HepG2 (cell line): ENCODE results near the gene PRSS8. TPM values are rescaled to one million over a fixed set of nuclear protein-coding genes. Genes with fewer than 3 reads are reported as not detected.

Source experiments
- AFF4 ChIP-seq: sonication (generic); formaldehyde crosslinking; IDR thresholded peaks from 2 replicates; pipeline ENCODE4 v1.4.0; 2020; ENCODE audit warnings: missing genetic modification reagents
- AGO1 ChIP-seq: fragments of 200-400 bp; formaldehyde crosslinking; IDR thresholded peaks from 2 replicates; pipeline ENCODE4 v1.6.1; 2017; ENCODE audit warnings: mild to moderate bottlenecking, low read depth, low read length, moderate library complexity; ENCODE audit not compliant: poor library complexity, severe bottlenecking
- BCL6 ChIP-seq: IDR thresholded peaks from 2 replicates; pipeline ENCODE4 v1.6.1; 2016; ENCODE audit warnings: missing genetic modification reagents, missing compliant biosample characterization
- EED ChIP-seq: sonication (generic); formaldehyde crosslinking; IDR thresholded peaks from 2 replicates; pipeline ENCODE4 v1.5.0; 2020; ENCODE audit warnings: mild to moderate bottlenecking, missing genetic modification reagents
- FOSL2 ChIP-seq: sonication (generic); formaldehyde crosslinking; IDR thresholded peaks from 2 replicates; pipeline ENCODE4 v1.4.0; 2020; ENCODE audit warnings: missing genetic modification reagents
- FOXA1 ChIP-seq, 2 experiments: fragments of 450-650 bp in 1 of 2; sonication (generic) in 1 of 2; formaldehyde crosslinking in 1 of 2; IDR thresholded peaks; 2 replicates each; pipeline versions ENCODE4 v1.4.0 to v1.6.1; 2016 to 2020; ENCODE audit warnings: missing genetic modification reagents in 1 of 2
- FOXK2 ChIP-seq: fragments of 450-650 bp; IDR thresholded peaks from 2 replicates; pipeline ENCODE4 v1.6.1; 2016
- MEF2D ChIP-seq: sonication (generic); formaldehyde crosslinking; IDR thresholded peaks from 2 replicates; pipeline ENCODE4 v1.5.1; 2020; ENCODE audit warnings: mild to moderate bottlenecking, missing genetic modification reagents
- NR1H2 ChIP-seq: sonication (generic); formaldehyde crosslinking; IDR thresholded peaks from 2 replicates; pipeline ENCODE4 v1.8.1; 2022; ENCODE audit warnings: low read depth, missing genetic modification reagents, borderline replicate concordance
- SMARCE1 ChIP-seq: fragments of 450-650 bp; IDR thresholded peaks from 2 replicates; pipeline ENCODE4 v1.6.1; 2017; ENCODE audit warnings: borderline replicate concordance
- SMYD3 ChIP-seq: sonication (generic); formaldehyde crosslinking; IDR thresholded peaks from 2 replicates; pipeline ENCODE4 v1.8.1; 2023; ENCODE audit warnings: mild to moderate bottlenecking, missing genetic modification reagents
- SP1 ChIP-seq, 2 experiments: fragments of 450-650 bp in 1 of 2; sonication (generic) in 1 of 2; formaldehyde crosslinking in 1 of 2; IDR thresholded peaks; 2 replicates each; pipeline versions ENCODE4 v1.4.0 to v1.6.1; 2016 to 2020; ENCODE audit warnings: missing genetic modification reagents in 1 of 2
- ZIK1 ChIP-seq: sonication (generic); formaldehyde crosslinking; IDR thresholded peaks from 2 replicates; pipeline ENCODE4 v1.5.0; 2020; ENCODE audit warnings: mild to moderate bottlenecking, low read depth, missing genetic modification reagents, borderline replicate concordance
- ZNF672 ChIP-seq: sonication (generic); formaldehyde crosslinking; IDR thresholded peaks from 2 replicates; pipeline ENCODE4 v1.8.1; 2022; ENCODE audit warnings: missing genetic modification reagents
- polyA plus RNA-seq, 8 experiments: library from polyadenylated mRNA; depleted of rRNA in 3 of 8; stranded (reverse) in 7 of 8; unstranded in 1 of 8; fragments of >200 nt; fragmentation: Illumina TruSeq in 4 of 8; extraction: Trizol in 4 of 8; gene quantifications; 2 replicates each; pipeline versions ENCODE4 v1.2.1 to v1.2.3, GENCODE V29; 2011 to 2016; ENCODE audit warnings: low read depth in 4 of 8, missing spikeins in 1 of 8, mixed read lengths in 1 of 8; ENCODE audit not compliant: insufficient read depth in 1 of 8
- total RNA-seq, 5 experiments: library from RNA; depleted of rRNA; stranded (reverse); fragments of >200 nt; fragmentation: Illumina TruSeq; extraction: Trizol; gene quantifications; 2 replicates each; pipeline ENCODE4 v1.2.3, GENCODE V29; 2016; ENCODE audit warnings: low read depth in 1 of 5
- TF ChIP-seq, protein P1 (sequence below): sonication (generic); formaldehyde crosslinking; IDR thresholded peaks from 2 replicates; pipeline ENCODE4 v1.4.0; 2020; ENCODE audit warnings: missing genetic modification reagents
- TF ChIP-seq, protein P2 (sequence below): sonication (generic); formaldehyde crosslinking; IDR thresholded peaks from 2 replicates; pipeline ENCODE4 v1.4.0; 2020; ENCODE audit warnings: missing genetic modification reagents, borderline replicate concordance

PRSS8 gene
- total and polyA plus RNA-seq, 2 of the 13 experiments (the other 11 are each of a cell fraction or from before 2014, with no cell fraction given): 2.6 to 7.2 TPM

DNA sequence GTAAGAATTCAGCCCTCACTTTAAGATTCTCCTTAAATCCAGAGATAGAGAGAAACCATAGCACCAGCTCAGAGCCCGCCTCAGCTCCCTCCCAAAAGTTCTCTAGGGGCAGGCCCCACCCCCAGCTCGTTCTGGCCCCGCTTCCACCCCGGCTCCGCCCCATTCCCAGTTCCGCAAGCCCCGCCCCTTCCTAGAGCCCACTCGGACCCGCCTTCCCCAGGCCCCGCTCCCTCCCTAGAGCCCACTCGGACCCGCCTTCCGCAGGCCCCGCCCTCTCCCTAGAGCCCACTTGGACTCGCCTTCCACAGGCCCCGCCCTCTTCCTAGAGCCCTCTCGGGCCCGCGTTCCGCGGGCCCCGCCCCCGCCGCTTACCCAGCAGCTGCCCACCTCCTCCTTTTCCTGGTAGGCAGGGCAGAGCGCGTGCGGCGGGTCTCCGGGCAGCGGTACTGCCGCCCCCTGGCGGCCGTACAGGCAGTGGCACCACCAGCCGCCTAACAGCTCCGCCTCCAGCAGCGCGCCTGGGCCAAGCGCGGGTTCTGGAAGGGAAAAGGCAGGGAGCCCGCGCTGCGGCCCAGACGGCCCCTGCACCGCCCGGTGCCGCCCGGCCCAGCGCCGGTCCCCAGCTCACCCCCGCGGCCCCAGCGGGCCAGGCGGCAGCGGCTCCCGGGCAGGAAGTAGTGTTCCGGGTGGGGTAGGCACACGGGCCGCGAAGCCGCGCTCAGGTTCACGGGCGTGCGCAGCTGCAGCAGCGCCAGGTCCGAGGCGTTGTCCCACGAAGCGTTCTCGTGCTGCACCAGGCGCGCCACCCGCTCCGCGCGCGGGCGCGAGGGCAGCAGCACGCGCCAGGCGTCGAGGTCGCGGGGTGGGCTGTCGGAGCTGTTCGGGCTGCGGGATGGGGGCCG lies 6.8 kb upstream of the PRSS8 start (continued):
- TF ChIP-seq AFF4 (no peak), AGO1 (peak; percentile 41), NR1H2 (no peak), BCL6 (CRISPR knock-in tag) (peak; percentile 89), ZIK1 (CRISPR knock-in tag) (no peak; the same call in none of the 2 replicates), SMYD3 (CRISPR knock-in tag) (no peak), EED (CRISPR knock-in tag) (0 out of 2 replicates have a peak, but pooled peaks have one; percentile 28), FOXA1 (IDR thresholded peaks at IDR 0.05) (no peak), FOXA1 (CRISPR knock-in tag; IDR thresholded peaks at IDR 0.05) (peak; percentile 21; the same call in 1 of the 2 replicates), MEF2D (CRISPR knock-in tag) (peak; percentile 89), SMARCE1 (no peak), SP1 (IDR thresholded peaks at IDR 0.05) (no peak), SP1 (CRISPR knock-in tag; IDR thresholded peaks at IDR 0.05) (peak; percentile 49; the same call in 1 of the 2 replicates), ZNF672 (CRISPR knock-in tag) (no peak), FOXK2 (no peak), FOSL2 (CRISPR knock-in tag) (peak; percentile 54)
- TF ChIP-seq, protein P1, sequence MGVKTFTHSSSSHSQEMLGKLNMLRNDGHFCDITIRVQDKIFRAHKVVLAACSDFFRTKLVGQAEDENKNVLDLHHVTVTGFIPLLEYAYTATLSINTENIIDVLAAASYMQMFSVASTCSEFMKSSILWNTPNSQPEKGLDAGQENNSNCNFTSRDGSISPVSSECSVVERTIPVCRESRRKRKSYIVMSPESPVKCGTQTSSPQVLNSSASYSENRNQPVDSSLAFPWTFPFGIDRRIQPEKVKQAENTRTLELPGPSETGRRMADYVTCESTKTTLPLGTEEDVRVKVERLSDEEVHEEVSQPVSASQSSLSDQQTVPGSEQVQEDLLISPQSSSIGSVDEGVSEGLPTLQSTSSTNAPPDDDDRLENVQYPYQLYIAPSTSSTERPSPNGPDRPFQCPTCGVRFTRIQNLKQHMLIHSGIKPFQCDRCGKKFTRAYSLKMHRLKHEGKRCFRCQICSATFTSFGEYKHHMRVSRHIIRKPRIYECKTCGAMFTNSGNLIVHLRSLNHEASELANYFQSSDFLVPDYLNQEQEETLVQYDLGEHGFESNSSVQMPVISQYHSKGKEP (CRISPR knock-in tag): peak; percentile 73; the same call in 1 of the 2 replicates
- TF ChIP-seq, protein P2, sequence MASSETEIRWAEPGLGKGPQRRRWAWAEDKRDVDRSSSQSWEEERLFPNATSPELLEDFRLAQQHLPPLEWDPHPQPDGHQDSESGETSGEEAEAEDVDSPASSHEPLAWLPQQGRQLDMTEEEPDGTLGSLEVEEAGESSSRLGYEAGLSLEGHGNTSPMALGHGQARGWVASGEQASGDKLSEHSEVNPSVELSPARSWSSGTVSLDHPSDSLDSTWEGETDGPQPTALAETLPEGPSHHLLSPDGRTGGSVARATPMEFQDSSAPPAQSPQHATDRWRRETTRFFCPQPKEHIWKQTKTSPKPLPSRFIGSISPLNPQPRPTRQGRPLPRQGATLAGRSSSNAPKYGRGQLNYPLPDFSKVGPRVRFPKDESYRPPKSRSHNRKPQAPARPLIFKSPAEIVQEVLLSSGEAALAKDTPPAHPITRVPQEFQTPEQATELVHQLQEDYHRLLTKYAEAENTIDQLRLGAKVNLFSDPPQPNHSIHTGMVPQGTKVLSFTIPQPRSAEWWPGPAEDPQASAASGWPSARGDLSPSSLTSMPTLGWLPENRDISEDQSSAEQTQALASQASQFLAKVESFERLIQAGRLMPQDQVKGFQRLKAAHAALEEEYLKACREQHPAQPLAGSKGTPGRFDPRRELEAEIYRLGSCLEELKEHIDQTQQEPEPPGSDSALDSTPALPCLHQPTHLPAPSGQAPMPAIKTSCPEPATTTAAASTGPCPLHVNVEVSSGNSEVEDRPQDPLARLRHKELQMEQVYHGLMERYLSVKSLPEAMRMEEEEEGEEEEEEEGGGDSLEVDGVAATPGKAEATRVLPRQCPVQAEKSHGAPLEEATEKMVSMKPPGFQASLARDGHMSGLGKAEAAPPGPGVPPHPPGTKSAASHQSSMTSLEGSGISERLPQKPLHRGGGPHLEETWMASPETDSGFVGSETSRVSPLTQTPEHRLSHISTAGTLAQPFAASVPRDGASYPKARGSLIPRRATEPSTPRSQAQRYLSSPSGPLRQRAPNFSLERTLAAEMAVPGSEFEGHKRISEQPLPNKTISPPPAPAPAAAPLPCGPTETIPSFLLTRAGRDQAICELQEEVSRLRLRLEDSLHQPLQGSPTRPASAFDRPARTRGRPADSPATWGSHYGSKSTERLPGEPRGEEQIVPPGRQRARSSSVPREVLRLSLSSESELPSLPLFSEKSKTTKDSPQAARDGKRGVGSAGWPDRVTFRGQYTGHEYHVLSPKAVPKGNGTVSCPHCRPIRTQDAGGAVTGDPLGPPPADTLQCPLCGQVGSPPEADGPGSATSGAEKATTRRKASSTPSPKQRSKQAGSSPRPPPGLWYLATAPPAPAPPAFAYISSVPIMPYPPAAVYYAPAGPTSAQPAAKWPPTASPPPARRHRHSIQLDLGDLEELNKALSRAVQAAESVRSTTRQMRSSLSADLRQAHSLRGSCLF: no peak
